Upper lobe of left lung (tissue), 4 donors: Measurements from ENCODE around the gene HPSE2.

ENCODE experiments used
- POLR2A ChIP-seq, 4 donors: fragments of 450-650 bp; IDR thresholded peaks; one replicate each; pipeline ENCODE4 v1.5.1; 2016 to 2017; ENCODE audit warnings: antibody characterized with exemption in 4 of 4, mild to moderate bottlenecking in 2 of 4
- TF ChIP-seq, protein P1 (sequence below), 6 experiments: fragments of 450-650 bp in 4 of 6; fragments of 200-600 bp in 2 of 6; sonication (generic) in 2 of 6; IDR thresholded peaks; one replicate each; pipeline ENCODE4 v1.5.1; 2016 to 2019; ENCODE audit warnings: antibody characterized with exemption in 6 of 6

DNA sequence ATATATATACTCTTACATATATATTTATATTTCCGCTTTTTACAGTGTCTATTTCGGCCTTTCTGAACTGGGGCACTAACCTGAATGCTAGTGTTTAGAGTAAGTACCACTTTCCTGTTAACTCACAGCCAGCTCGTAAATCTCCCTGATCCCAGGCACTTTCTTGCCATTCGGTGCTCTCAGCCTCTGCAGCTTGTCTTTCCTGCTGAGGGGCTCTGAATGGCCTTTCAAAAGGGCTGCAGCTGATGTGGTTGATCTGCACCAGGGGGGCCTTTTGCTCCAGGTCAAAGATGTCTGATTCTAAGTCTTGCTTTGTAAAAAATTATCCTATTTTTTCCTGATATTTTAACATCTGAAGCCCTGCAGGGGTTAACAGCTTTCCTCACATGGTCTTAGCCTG is 763.5 kb downstream of the HPSE2 start:
- TF ChIP-seq, protein P1, sequence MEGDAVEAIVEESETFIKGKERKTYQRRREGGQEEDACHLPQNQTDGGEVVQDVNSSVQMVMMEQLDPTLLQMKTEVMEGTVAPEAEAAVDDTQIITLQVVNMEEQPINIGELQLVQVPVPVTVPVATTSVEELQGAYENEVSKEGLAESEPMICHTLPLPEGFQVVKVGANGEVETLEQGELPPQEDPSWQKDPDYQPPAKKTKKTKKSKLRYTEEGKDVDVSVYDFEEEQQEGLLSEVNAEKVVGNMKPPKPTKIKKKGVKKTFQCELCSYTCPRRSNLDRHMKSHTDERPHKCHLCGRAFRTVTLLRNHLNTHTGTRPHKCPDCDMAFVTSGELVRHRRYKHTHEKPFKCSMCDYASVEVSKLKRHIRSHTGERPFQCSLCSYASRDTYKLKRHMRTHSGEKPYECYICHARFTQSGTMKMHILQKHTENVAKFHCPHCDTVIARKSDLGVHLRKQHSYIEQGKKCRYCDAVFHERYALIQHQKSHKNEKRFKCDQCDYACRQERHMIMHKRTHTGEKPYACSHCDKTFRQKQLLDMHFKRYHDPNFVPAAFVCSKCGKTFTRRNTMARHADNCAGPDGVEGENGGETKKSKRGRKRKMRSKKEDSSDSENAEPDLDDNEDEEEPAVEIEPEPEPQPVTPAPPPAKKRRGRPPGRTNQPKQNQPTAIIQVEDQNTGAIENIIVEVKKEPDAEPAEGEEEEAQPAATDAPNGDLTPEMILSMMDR (IDR thresholded peaks at IDR 0.05): no peak
- no peak for TF ChIP-seq POLR2A (IDR thresholded peaks at IDR 0.05)
